Heart right ventricle (tissue), 16 donors: ENCODE results near the gene MNS1. TPM values are rescaled to one million over a fixed set of nuclear protein-coding genes. Genes with fewer than 3 reads are reported as not detected.

ENCODE experiments used
- ATAC-seq, 8 donors: fragments of 200-7000 bp; cut with Tn5 transposase; one replicate each; pipeline ENCODE4 v1.9.1; 2020; ENCODE audit warnings: mild to moderate bottlenecking in 8 of 8, moderate library complexity in 8 of 8, moderate number of reproducible peaks in 1 of 8
- DNase-seq, 2 donors: peaks; one replicate each; pipeline ENCODE4 v3.0.0-alpha.2; 2020
- H3K27ac ChIP-seq, 10 donors: fragments of 200-600 bp; sonication (generic) in 2 of 10; one replicate each; pipeline versions ENCODE4 v1.5.0 to v1.8.0; 2020 to 2022; ENCODE audit warnings: mild to moderate bottlenecking in 3 of 10
- H3K27me3 ChIP-seq, 7 donors: fragments of 200-600 bp; one replicate each; pipeline ENCODE4 v1.8.0; 2021 to 2022; ENCODE audit warnings: mild to moderate bottlenecking in 2 of 7
- H3K36me3 ChIP-seq, 9 donors: fragments of 200-600 bp; sonication (generic) in 1 of 9; one replicate each; pipeline versions ENCODE4 v1.5.0 to v1.8.0; 2020 to 2022; ENCODE audit warnings: mild to moderate bottlenecking in 2 of 9
- H3K4me1 ChIP-seq, 9 donors: fragments of 200-600 bp; sonication (generic) in 1 of 9; one replicate each; pipeline versions ENCODE4 v1.5.0 to v1.8.0; 2020 to 2022; ENCODE audit warnings: mild to moderate bottlenecking in 4 of 9
- H3K4me3 ChIP-seq, 10 donors: fragments of 200-600 bp; sonication (generic) in 2 of 10; one replicate each; pipeline versions ENCODE4 v1.5.0 to v1.8.0; 2020 to 2022; ENCODE audit warnings: mild to moderate bottlenecking in 7 of 10, moderate library complexity in 2 of 10
- H3K9me3 ChIP-seq, 11 donors: fragments of 200-600 bp in 10 of 11; sonication (generic) in 2 of 11; one replicate each; pipeline versions ENCODE4 v1.5.0 to v1.8.0; 2013 to 2022; ENCODE audit warnings: mild to moderate bottlenecking in 2 of 11, control low read depth in 1 of 11, moderate library complexity in 1 of 11
- WGBS, 2 donors: extraction: QIAGEN DNeasy Blood & Tissue Kit; methylation state at CpG; one replicate each; pipeline ENCODE4 v1.1.7; 2013; ENCODE audit warnings: inconsistent platforms in 1 of 2; 5-methylcytosine and 5-hydroxymethylcytosine counted together
- intact Hi-C, 10 donors: fragments of 100-400 bp; cut with DNase I; formaldehyde crosslinking; loops; one replicate each; pipeline versions ENCODE4 v1.11.1 to v1.14.2; 2022
- polyA plus RNA-seq, 2 donors: library from polyadenylated mRNA; stranded (reverse); fragments of 200-250 nt; gene quantifications; one replicate each; pipeline ENCODE4 v1.2.3, GENCODE V29; 2013
- total RNA-seq, 10 donors: library from RNA; stranded (reverse); fragmentation: NEBNext Ultra II Directional in 3 of 10; extraction: Animal tissue kit (Norgen Biotek cat#: 25700) in 3 of 10; gene quantifications; one replicate each; pipeline versions ENCODE4 v1.2.1 to v1.2.4, GENCODE V29; 2021 to 2023
- TF ChIP-seq, protein P1 (sequence below), 9 donors: fragments of 200-600 bp; sonication (generic) in 2 of 9; IDR thresholded peaks; one replicate each; pipeline versions ENCODE4 v1.5.0 to v1.8.0; 2021 to 2022; ENCODE audit warnings: antibody characterized with exemption in 9 of 9, mild to moderate bottlenecking in 5 of 9, moderate library complexity in 1 of 9
- donor health status: Arrhythmogenic right ventricular cardiomyopathy.
- donor health status: ischemic (EF 13 %, LVEDD 7.1; RV severe dilation, severe dysfunction).
- donor health status: healthy with polysubstance abuse.
- donor health status: DM: no; HTN: yes; CAD: no.
- donor health status: DM: no; HTN: no; CAD: no.
- donor health status: ischemic (EF 25% LVEDD 6.9; RV normal size, moderate dysfunction).
- donor health status: ischemic (EF 25% LVEDD 5.7; RV mildly dilated, moderate dysfunction).
- donor health status: healthy.
- donor health status: DM: yes; HTN: yes; CAD: no.
- donor health status: Ischemic cardiomyopathy.
- donor health status: ischemic (EF 35%, LVEDD 5.7; RV mildly dilated, moderate dysfunction).
- donor health status: nonischemic (EF 11% LVEDD 7.7; RV severe dilation, severe dysfunction).
- donor health status: DM: yes; HTN: yes; CAD: no.
- donor health status: PGD.
- donor health status: ischemic (EF 29% LVEDD 5.4; RV normal size, mild dysfunction).
- donor health status: nonischemic (EF 23%, LVEDD 6.1; RV moderate dilation, normal function).

The MNS1 gene
- total and polyA plus RNA-seq, 12 donors, result 0.33 to 2.4 (median 1.2) TPM

DNA sequence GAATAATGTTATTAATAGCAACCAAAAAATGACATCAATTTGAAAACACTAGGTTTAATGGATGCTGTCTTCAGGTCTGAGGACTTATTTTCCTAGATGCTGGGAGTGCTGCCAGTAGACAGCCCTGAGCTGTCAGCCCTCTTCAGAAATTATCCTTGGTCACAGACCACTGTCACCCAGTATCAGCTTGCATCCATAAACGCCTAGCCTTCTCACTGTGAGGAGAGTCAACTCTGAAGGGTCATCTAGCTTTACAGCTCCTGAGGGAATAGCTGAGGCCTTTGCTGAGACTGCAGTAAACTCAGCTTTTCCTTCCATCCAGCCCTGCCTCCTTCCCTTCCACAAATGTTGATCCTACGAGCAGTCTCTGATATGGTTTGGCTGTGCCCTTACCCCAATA, 19.4 kb upstream of the MNS1 start:
- no peak for ATAC-seq
- intact Hi-C loops, result no loop called here
- no peaks in the 10 kb centered on the region for H3K4me1 ChIP-seq
- H3K36me3 ChIP-seq, result no peaks in the 10 kb centered on the region
- H3K4me3 ChIP-seq, result no peak overlapping the region
- 64 to 67% methylated on average over 2 of the region's 2 CpGs for WGBS, 2 donors
- no peak overlapping the region for H3K27ac ChIP-seq
- peaks cover 0 to 8% (median 0%) of the 10 kb centered on the region in 11 donors for H3K9me3 ChIP-seq
- H3K27me3 ChIP-seq, result peaks cover 0 to 3% (median 0%) of the 10 kb centered on the region in 7 donors
- DNase-seq, result no peak
- TF ChIP-seq, protein P1, sequence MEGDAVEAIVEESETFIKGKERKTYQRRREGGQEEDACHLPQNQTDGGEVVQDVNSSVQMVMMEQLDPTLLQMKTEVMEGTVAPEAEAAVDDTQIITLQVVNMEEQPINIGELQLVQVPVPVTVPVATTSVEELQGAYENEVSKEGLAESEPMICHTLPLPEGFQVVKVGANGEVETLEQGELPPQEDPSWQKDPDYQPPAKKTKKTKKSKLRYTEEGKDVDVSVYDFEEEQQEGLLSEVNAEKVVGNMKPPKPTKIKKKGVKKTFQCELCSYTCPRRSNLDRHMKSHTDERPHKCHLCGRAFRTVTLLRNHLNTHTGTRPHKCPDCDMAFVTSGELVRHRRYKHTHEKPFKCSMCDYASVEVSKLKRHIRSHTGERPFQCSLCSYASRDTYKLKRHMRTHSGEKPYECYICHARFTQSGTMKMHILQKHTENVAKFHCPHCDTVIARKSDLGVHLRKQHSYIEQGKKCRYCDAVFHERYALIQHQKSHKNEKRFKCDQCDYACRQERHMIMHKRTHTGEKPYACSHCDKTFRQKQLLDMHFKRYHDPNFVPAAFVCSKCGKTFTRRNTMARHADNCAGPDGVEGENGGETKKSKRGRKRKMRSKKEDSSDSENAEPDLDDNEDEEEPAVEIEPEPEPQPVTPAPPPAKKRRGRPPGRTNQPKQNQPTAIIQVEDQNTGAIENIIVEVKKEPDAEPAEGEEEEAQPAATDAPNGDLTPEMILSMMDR (IDR thresholded peaks at IDR 0.05), result no peak

DNA sequence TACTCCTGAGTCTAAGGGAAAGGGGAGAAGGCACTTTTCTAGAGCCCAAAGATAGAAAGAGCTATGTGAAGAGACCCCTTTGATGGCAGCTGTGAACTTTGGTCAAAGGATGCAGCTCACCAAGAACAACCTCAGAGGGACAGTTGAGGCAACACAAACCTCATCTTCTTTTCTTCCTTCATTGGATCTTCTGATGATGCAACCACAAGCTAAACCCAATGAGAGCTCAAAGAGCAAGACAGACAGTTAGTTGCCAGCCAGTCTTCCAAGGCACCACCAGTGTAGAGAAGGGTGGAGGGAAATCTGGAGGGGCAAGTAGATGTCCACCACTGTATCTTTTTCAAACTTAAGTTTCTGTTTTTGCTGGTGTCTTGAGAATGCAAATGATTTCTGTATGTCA, 10.4 kb upstream of the MNS1 start:
- H3K27ac ChIP-seq, result no peak overlapping the region
- no peak for ATAC-seq
- intact Hi-C loops, result no loop called here
- peaks cover 0 to 5% (median 0%) of the 10 kb centered on the region in 11 donors for H3K9me3 ChIP-seq
- no peak for DNase-seq
- no peaks in the 10 kb centered on the region for H3K36me3 ChIP-seq
- H3K4me3 ChIP-seq, result no peak overlapping the region
- peaks cover 0 to 11% (median 0%) of the 10 kb centered on the region in 7 donors for H3K27me3 ChIP-seq
- TF ChIP-seq, protein P1 (IDR thresholded peaks at IDR 0.05), result no peak
- no peaks in the 10 kb centered on the region for H3K4me1 ChIP-seq

GRCh38 chr15:56473017-56473416, 8.1 kb upstream of the MNS1 start:
- Histone ChIP-seq H3K4me1 (peaks cover 0 to 9% (median 0%) of the 10 kb centered on the region in 9 donors), H3K27ac (no peak overlapping the region), H3K9me3 (no peaks in the 10 kb centered on the region), H3K36me3 (no peaks in the 10 kb centered on the region), H3K27me3 (peaks cover 0 to 12% (median 5%) of the 10 kb centered on the region in 7 donors), H3K4me3 (no peak overlapping the region)
- WGBS, 2 donors, result 79 to 90% methylated on average over 1 of the region's 1 CpG
- TF ChIP-seq, protein P1 (IDR thresholded peaks at IDR 0.05), result no peak
- DNase-seq (no peak), ATAC-seq (no peak)
- intact Hi-C loops, result no loop called here

DNA sequence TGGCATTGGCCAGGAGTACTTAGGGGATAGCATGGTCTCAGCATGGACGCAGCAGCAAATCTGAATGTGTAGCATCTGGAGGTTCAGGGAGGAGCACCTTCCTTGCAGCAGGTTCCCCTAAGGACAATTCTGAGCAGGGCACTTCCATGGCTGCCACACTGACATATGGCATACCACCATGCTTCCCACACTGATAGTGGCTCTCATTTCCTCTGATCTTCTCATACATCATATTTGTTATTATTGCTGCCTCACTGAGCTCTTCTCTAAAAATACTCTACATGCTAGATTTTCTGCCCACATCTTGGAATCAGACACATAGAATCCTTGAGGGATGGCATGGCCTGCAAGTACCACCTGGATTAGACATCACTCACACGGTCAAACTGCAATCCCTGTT, 7.3 kb upstream of the MNS1 start:
- Histone ChIP-seq H3K4me1 (peaks cover 0 to 11% (median 0%) of the 10 kb centered on the region in 9 donors), H3K9me3 (no peaks in the 10 kb centered on the region), H3K4me3 (no peak overlapping the region), H3K27ac (no peak overlapping the region), H3K36me3 (no peaks in the 10 kb centered on the region), H3K27me3 (peaks cover 0 to 8% (median 5%) of the 10 kb centered on the region in 7 donors)
- intact Hi-C loops, result no loop called here
- TF ChIP-seq, protein P1 (IDR thresholded peaks at IDR 0.05), result no peak
- DNase-seq, result no peak
- 76 to 78% methylated on average over 2 of the region's 2 CpGs for WGBS, 2 donors
- ATAC-seq, result no peak
